Uterus (tissue), 4 donors: ENCODE data around the gene ABT1. TPM values are rescaled to one million over a fixed set of nuclear protein-coding genes. Genes with fewer than 3 reads are reported as not detected.

ENCODE experiments used
- DNase-seq, 2 donors: peaks; one replicate each; pipeline ENCODE4 v3.0.0-alpha.2; 2019 to 2020
- H3K27ac ChIP-seq, 2 donors: fragments of 200-600 bp; sonication (generic); 1 replicate in 1 of 2; 2 replicates in 1 of 2; pipeline ENCODE4 v1.5.1; 2016 to 2018
- H3K27me3 ChIP-seq, 2 donors: fragments of 200-600 bp; sonication (generic); one replicate each; pipeline ENCODE4 v1.5.1; 2018 to 2019; ENCODE audit warnings: control low read depth in 1 of 2
- H3K36me3 ChIP-seq, 2 donors: fragments of 200-600 bp; sonication (generic); one replicate each; pipeline ENCODE4 v1.5.1; 2019; ENCODE audit warnings: control low read depth in 1 of 2
- H3K4me1 ChIP-seq, 2 donors: fragments of 200-600 bp; sonication (generic); one replicate each; pipeline ENCODE4 v1.5.1; 2018 to 2019; ENCODE audit warnings: control low read depth in 1 of 2
- H3K4me3 ChIP-seq, 2 donors: fragments of 200-600 bp; sonication (generic); 1 replicate in 1 of 2; 2 replicates in 1 of 2; pipeline ENCODE4 v1.5.1; 2018 to 2019; ENCODE audit warnings: mild to moderate bottlenecking in 1 of 2
- H3K9me3 ChIP-seq, 2 donors: fragments of 200-600 bp; sonication (generic); one replicate each; pipeline ENCODE4 v1.5.1; 2019; ENCODE audit warnings: control low read depth in 1 of 2
- CTCF ChIP-seq, 4 experiments: fragments of 200-600 bp in 2 of 4; fragments of 450-650 bp in 2 of 4; sonication (generic) in 2 of 4; IDR thresholded peaks; one replicate each; pipeline ENCODE4 v1.5.1; 2016 to 2019; ENCODE audit warnings: antibody characterized with exemption in 4 of 4, mild to moderate bottlenecking in 2 of 4, moderate library complexity in 1 of 4
- POLR2A ChIP-seq, 2 donors: fragments of 450-650 bp; IDR thresholded peaks; one replicate each; pipeline ENCODE4 v1.6.1; 2016; ENCODE audit warnings: antibody characterized with exemption in 2 of 2, mild to moderate bottlenecking in 1 of 2, moderate library complexity in 1 of 2
- intact Hi-C: fragments of 100-400 bp; cut with DNase I; formaldehyde crosslinking; loops from one replicate; pipeline ENCODE4 v1.15.1; 2023; ENCODE audit warnings: low total_unique reads
- total RNA-seq, 4 donors: library from RNA; depleted of rRNA in 3 of 4; stranded (reverse); fragments of >200 nt in 3 of 4; gene quantifications; one replicate each; pipeline versions ENCODE4 v1.1.0 to v1.2.4, GENCODE V29; 2014 to 2023
- donor health status: DM: yes; HTN: yes; CAD: no.

Gene ABT1
- total RNA-seq, 4 donors from 2014 or later = 10.5 to 18.7 (median 16.1) TPM

- Histone ChIP-seq H3K36me3 (no peaks in the 10 kb centered on the region), H3K27me3 (no peaks in the 10 kb centered on the region), H3K4me3 (no peak overlapping the region), H3K27ac (no peak overlapping the region), H3K9me3 (no peaks in the 10 kb centered on the region), H3K4me1 (no peaks in the 10 kb centered on the region)
- intact Hi-C loops = no loop called here
- no peak for DNase-seq
- TF ChIP-seq POLR2A (IDR thresholded peaks at IDR 0.05) (no peak), CTCF (IDR thresholded peaks at IDR 0.05) (no peak)
Measured at GRCh38 chr6:26604026-26604425, 7.3 kb downstream of the ABT1 start.

GRCh38 chr6:26604797-26605196 lies 8.0 kb downstream of the ABT1 start:
- no peaks in the 10 kb centered on the region for H3K27me3 ChIP-seq
- no peaks in the 10 kb centered on the region for H3K4me1 ChIP-seq
- intact Hi-C loops = no loop called here
- DNase-seq = no peak
- H3K4me3 ChIP-seq = no peak overlapping the region
- H3K36me3 ChIP-seq = no peaks in the 10 kb centered on the region
- H3K27ac ChIP-seq = no peak overlapping the region
- H3K9me3 ChIP-seq = no peaks in the 10 kb centered on the region
- TF ChIP-seq CTCF (IDR thresholded peaks at IDR 0.05) = no peak
- TF ChIP-seq POLR2A (IDR thresholded peaks at IDR 0.05) = no peak

- Histone ChIP-seq H3K4me1 (no peaks in the 10 kb centered on the region), H3K27me3 (no peaks in the 10 kb centered on the region), H3K4me3 (peak overlapping the region in 1 of 2 donors; percentile 4), H3K36me3 (no peaks in the 10 kb centered on the region), H3K9me3 (no peaks in the 10 kb centered on the region), H3K27ac (no peak overlapping the region)
- no peak for TF ChIP-seq POLR2A (IDR thresholded peaks at IDR 0.05)
- peak in 3 of 4 experiments; percentile 18 to 37 (median 37) for TF ChIP-seq CTCF (IDR thresholded peaks at IDR 0.05)
- DNase-seq = no peak
- intact Hi-C loops = no loop called here
Measured at GRCh38 chr6:26607434-26608230, 10.9 kb downstream of the ABT1 start.

GRCh38 chr6:26609463-26609862 lies 12.7 kb downstream of the ABT1 start:
- H3K27ac ChIP-seq = no peak overlapping the region
- H3K4me3 ChIP-seq = no peak overlapping the region
- no peak for TF ChIP-seq POLR2A (IDR thresholded peaks at IDR 0.05)
- no peak for TF ChIP-seq CTCF (IDR thresholded peaks at IDR 0.05)
- DNase-seq = no peak
- no peaks in the 10 kb centered on the region for H3K9me3 ChIP-seq
- no peaks in the 10 kb centered on the region for H3K4me1 ChIP-seq
- peaks cover 0 to 11% of the 10 kb centered on the region in 2 donors for H3K27me3 ChIP-seq
- no peaks in the 10 kb centered on the region for H3K36me3 ChIP-seq
- intact Hi-C loops = no loop called here

- no peaks in the 10 kb centered on the region for H3K36me3 ChIP-seq
- no peaks in the 10 kb centered on the region for H3K9me3 ChIP-seq
- no peaks in the 10 kb centered on the region for H3K4me1 ChIP-seq
- TF ChIP-seq POLR2A (IDR thresholded peaks at IDR 0.05) = no peak
- TF ChIP-seq CTCF (IDR thresholded peaks at IDR 0.05) = no peak
- no peak overlapping the region for H3K4me3 ChIP-seq
- DNase-seq = no peak
- H3K27me3 ChIP-seq = peaks cover 0 to 17% of the 10 kb centered on the region in 2 donors
- no peak overlapping the region for H3K27ac ChIP-seq
- intact Hi-C loops = no loop called here
Measured at GRCh38 chr6:26611599-26611998, 14.8 kb downstream of the ABT1 start.
